Fibroblast of villous mesenchyme (primary cell): ENCODE measurements around the gene CTBP1. TPM values are rescaled to one million over a fixed set of nuclear protein-coding genes. Genes with fewer than 3 reads are reported as not detected.

Experiments used
- DNase-seq: peaks from one replicate; pipeline ENCODE4 v3.0.0-alpha.2; 2010; ENCODE audit warnings: low read depth
- H3K4me3 ChIP-seq: 2 replicates; pipeline ENCODE4 v1.5.1; 2011; ENCODE audit warnings: low read depth, mild to moderate bottlenecking, low read length
- CTCF ChIP-seq: IDR thresholded peaks from 2 replicates; pipeline ENCODE4 v1.5.1; 2012; ENCODE audit warnings: low read depth, mild to moderate bottlenecking, low read length; ENCODE audit not compliant: insufficient read depth
- total RNA-seq: library from RNA; depleted of rRNA; stranded (reverse); fragments of >200 nt; gene quantifications from 2 replicates; pipeline ENCODE4 v1.2.3, GENCODE V29; 2012

The CTBP1 gene
- total RNA-seq, 1 donor = 235 TPM

GRCh38 chr4:1250527-1250812 lies 1.5 kb upstream of the CTBP1 start:
- H3K4me3 ChIP-seq = no peak overlapping the region
- no peak for DNase-seq
- TF ChIP-seq CTCF = no peak

GRCh38 chr4:1249731-1250526 lies 999 bp upstream of the CTBP1 start:
- H3K4me3 ChIP-seq = peak overlapping the region; percentile 65
- no peak for TF ChIP-seq CTCF
- DNase-seq = peak; percentile 69

- TF ChIP-seq CTCF = no peak
- H3K4me3 ChIP-seq = peak overlapping the region; percentile 65
- peak; percentile 87 for DNase-seq
Measured at GRCh38 chr4:1249148-1249730, 309 bp upstream of the CTBP1 start.

- TF ChIP-seq CTCF = no peak
- DNase-seq = no peak
- peak overlapping the region; percentile 75 for H3K4me3 ChIP-seq
Measured at GRCh38 chr4:1247864-1248244, 1.1 kb downstream of the CTBP1 start.

- DNase-seq = peak; percentile 19
- H3K4me3 ChIP-seq = peak overlapping the region; percentile 75
- TF ChIP-seq CTCF = no peak
Measured at GRCh38 chr4:1246901-1247863, 1.7 kb downstream of the CTBP1 start.

GRCh38 chr4:1246111-1246881 lies 2.6 kb downstream of the CTBP1 start:
- peak overlapping the region; percentile 75 for H3K4me3 ChIP-seq
- TF ChIP-seq CTCF = no peak
- DNase-seq = peak; percentile 20
